Medulla oblongata (tissue), 1 donor: ENCODE data around the gene LGALS3.

ENCODE experiments used
- DNase-seq: peaks from one replicate; pipeline ENCODE4 v3.0.0-alpha.2; 2015; ENCODE audit errors: extremely low spot score

LGALS3 gene

GRCh38 chr14:55130196-55130550, 1.1 kb downstream of the LGALS3 start:
- no peak for DNase-seq

- DNase-seq: no peak
These were observed 2.5 kb downstream of the LGALS3 start for GRCh38 chr14:55131370-55132137.

GRCh38 chr14:55133416-55133815, 4.4 kb downstream of the LGALS3 start:
- no peak for DNase-seq

GRCh38 chr14:55136241-55136640, 7.2 kb downstream of the LGALS3 start:
- DNase-seq: no peak

GRCh38 chr14:55136885-55137786, 8.1 kb downstream of the LGALS3 start:
- DNase-seq: peak; percentile 89

- DNase-seq: no peak
These were observed 9.0 kb downstream of the LGALS3 start for GRCh38 chr14:55138091-55138490.

- DNase-seq: no peak
These were observed 10.1 kb downstream of the LGALS3 start for GRCh38 chr14:55139141-55139540.

- no peak for DNase-seq
These were observed 10.9 kb downstream of the LGALS3 start for GRCh38 chr14:55139696-55140509.

- DNase-seq: no peak
These were observed 12.8 kb downstream of the LGALS3 start for GRCh38 chr14:55141825-55142224.

GRCh38 chr14:55142466-55142865, 13.4 kb downstream of the LGALS3 start:
- peak; percentile 54 for DNase-seq

GRCh38 chr14:55146425-55146824, 17.4 kb downstream of the LGALS3 start:
- DNase-seq: no peak

- no peak for DNase-seq
These were observed 22.5 kb downstream of the LGALS3 start for GRCh38 chr14:55151601-55152000.

GRCh38 chr14:55152052-55152753, 23.2 kb downstream of the LGALS3 start:
- no peak for DNase-seq

GRCh38 chr14:55153951-55154350, 24.9 kb downstream of the LGALS3 start:
- no peak for DNase-seq

GRCh38 chr14:55157080-55157479, 28.0 kb downstream of the LGALS3 start:
- DNase-seq: no peak

GRCh38 chr14:55158412-55158811, 29.4 kb downstream of the LGALS3 start:
- no peak for DNase-seq

GRCh38 chr14:55160989-55161388, 31.9 kb downstream of the LGALS3 start:
- peak; percentile 43 for DNase-seq

GRCh38 chr14:55170526-55170925, 41.5 kb downstream of the LGALS3 start:
- no peak for DNase-seq

- no peak for DNase-seq
These were observed 51.0 kb downstream of the LGALS3 start for GRCh38 chr14:55180006-55180405.

GRCh38 chr14:55180434-55180833, 51.4 kb downstream of the LGALS3 start:
- DNase-seq: no peak

- no peak for DNase-seq
These were observed 59.7 kb downstream of the LGALS3 start for GRCh38 chr14:55188686-55189295.
